ENCODE results near the gene SERPING1.
"Not testable (repeated sequence)": the region's sequence is repeated elsewhere in the genome, so short reads cannot be mapped to it uniquely, and the experiment has no call there.

SERPING1 gene

GRCh38 chr11:57638811-57639320 is 41.4 kb downstream of the SERPING1 start:
- no peak for DNase-seq

DNA sequence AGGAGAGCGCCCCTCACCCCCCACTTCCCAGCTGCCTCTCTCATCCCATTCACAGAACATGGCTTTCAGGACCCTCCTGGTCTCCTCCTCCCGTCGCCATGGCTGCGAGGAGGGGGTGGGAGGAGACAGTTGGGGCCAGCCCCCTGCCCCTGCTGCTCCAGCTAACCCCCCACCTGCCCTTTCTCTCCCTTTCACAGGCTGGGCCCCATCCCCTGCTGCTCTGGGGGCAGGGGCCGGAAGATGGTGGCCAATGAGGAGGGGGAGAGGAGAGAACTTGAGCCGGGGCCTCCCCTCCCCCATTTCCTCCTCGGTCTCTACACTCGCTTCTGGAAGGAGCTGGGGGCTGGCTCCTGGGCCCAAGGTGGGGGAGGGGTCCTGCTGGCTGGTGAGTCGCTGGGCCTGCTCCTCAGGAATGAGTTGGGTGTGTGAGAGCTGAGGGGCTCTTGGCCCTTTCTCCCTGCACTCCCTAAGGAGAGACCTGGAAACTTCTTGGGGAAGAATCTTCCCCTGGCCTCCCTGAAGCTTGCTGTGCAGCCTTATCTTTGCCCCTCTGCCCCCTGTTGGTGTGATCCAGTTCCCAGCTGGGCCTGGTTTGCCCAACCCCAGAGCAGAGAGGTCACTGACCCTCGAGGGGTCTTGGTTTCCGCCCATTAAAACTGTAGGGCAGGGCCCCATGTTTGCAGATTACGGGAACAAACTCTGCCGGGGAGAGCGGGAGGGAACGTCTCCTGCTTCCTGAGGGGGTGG is 42.0 kb downstream of the SERPING1 start:
- DNase-seq, result peak; percentile 63

- no peak for DNase-seq
Measured at GRCh38 chr11:57640068-57640800, 42.7 kb downstream of the SERPING1 start.

DNA sequence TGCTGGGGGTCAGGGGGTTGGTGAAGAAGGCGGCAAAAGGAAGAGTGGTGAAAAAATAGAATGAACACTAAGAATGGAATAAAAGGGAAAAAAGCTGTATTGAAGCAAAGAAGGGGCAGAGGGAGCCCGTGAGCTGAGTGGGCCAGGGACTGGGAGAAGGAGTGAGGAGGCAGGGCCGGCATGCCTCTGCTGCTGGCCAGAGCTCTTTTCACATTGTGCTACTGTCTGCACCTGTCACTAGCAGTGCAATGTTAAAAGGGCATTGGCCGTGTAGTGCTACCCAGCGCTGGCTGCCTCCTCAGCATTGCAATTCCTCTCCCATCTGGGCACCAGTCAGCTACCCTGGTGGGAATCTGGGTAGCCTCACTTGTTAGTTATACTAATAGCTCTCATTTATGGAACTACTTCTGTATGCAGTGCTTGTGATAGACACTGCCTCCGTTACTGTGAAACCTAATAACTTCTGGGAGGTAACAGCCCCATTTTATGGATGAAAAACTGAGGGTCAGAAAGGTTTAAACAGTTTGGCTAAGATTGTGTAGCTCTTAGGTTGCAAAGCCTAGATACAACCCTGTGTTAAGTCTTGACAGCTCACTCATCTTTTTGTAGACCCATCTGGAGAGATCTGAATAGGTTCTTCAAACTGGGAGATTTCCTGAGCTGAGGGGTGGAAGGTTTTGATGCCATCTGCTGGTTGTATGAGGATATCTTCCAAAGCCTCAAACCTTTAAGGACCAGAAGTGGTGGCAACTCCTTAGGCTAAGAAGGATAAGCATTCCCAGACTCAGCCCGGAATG is 43.7 kb downstream of the SERPING1 start:
- DNase-seq, result peak; percentile 64

GRCh38 chr11:57643802-57644201 is 46.3 kb downstream of the SERPING1 start:
- no peak for DNase-seq

- DNase-seq, result peak; percentile 73
Measured at GRCh38 chr11:57644748-57645688, 47.5 kb downstream of the SERPING1 start.

GRCh38 chr11:57645689-57646085 is 48.2 kb downstream of the SERPING1 start:
- no peak for DNase-seq

DNA sequence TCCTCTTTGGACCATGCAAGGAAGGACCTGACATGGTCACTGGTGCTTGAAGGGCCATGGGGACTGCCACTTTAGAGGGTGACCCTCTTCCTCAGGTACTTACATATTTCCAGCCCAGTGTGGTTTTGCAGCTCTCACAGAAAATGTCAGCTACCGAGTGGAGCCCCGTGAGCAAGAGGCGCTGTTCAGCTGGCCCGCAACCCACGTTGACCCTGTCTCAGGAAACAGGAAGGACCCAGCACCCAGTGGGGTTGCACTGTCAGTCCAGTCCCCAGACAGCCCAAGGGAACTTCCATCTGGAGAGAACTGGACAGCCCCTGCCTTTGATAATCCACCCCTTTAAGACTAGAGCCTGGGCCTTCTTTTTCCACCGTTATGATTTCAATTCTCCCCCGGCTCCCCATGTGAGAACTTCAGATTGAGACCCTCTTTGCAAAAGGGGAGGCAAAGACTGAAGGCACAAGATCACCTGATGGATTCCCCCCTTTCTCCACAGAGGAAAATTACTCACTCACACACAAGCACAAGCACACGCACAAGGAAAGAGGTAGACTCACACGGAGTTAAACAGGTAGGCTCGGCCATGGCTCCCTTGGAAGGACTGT is 48.8 kb downstream of the SERPING1 start:
- DNase-seq, result no peak

GRCh38 chr11:57646799-57647303 is 49.4 kb downstream of the SERPING1 start:
- DNase-seq, result no peak

DNA sequence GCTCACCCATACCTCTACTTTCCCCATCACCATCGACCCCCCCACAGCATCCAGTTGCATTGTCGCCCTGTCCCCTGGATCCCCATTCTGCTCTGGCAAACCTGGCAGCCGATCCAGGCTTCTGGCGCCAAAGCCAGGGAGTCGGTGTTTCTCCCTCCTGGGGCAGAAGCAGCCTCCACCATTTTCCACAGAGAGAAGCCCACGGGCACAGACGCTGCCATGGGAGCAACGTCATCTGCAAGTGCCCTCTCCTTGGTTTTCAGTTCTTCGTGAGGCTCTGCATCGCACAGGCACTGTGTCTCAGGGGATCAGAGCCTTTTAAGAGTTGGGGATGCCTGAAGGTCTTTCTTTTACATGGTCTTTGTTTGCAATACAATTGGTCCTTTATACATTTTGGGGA is 49.9 kb downstream of the SERPING1 start:
- DNase-seq, result no peak

DNA sequence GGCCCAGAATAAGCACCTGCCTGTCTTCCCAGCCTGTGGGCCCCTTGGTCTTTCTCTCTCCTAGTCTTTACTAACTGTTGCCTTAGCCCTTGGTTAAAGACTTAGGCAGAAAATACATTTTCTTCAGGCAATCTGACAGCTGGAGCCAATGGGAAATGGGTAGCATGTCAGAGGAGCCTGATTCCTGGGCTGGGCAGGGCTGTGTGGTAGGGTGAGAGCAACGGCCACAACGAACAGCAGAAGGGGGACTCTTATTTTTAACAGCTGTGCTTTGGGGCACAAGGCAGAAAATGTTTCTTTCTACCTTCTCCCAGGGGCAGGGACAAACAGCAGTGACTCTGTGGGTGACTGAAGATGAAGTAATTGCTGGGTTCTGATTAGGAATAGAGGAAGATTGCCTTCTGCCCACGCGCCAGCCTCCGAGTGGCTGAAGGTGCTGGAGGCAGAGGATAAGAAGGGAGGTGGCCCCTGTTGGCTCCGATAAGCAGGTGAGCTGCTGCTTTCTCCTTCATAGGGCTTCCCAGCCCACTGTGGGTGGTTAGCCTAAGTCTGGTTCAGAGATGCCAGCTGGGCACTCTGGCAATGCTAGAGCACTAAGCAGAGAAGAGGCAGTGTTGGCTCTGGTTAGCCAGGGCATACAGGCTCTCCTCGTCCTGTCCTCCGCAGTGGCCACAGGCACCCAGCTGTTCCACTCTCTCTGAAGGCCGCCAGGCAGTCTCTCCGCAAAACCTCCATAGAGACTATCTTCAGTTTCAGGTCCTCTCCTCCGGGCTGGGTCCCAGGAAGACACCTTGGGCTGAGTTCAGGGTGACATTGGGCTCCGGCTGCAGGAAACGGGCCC is 50.7 kb downstream of the SERPING1 start:
- no peak for DNase-seq

GRCh38 chr11:57648801-57649735 is 51.6 kb downstream of the SERPING1 start:
- DNase-seq, result peak; percentile 57

GRCh38 chr11:57649826-57650738 is 52.6 kb downstream of the SERPING1 start, which contains the start of gene YPEL4:
Gene YPEL4 (minus strand): TSS chr11:57649912. CDS start chr11:57647107, 2,805 bp downstream.
- peak; percentile 87 for DNase-seq

- no peak for DNase-seq
Measured at GRCh38 chr11:57650739-57651090, 53.2 kb downstream of the SERPING1 start.

DNA sequence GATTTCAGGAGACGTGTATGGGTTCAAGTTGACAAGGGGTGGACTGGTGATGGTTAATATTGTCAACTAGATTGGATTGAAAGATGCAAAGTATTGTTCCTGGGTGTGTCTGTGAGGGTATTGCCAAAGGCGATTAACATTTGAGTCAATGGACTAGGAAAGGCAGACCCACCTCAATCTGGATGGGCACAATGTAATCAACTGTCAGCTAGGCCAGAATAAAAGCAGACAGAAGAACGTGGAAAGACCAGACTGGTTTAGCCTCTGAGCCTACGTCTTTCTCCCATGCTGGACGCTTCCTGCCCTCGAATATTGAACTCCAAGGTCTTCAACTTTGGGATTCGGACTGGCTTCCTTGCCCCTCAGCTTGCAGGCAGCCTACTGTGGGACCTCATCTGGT is 53.9 kb downstream of the SERPING1 start:
- no peak for DNase-seq

- DNase-seq, result not testable (repeated sequence)
Measured at GRCh38 chr11:57652230-57652629, 54.7 kb downstream of the SERPING1 start.

GRCh38 chr11:57652662-57653061 is 55.2 kb downstream of the SERPING1 start:
- no peak for DNase-seq

GRCh38 chr11:57653163-57653562 is 55.7 kb downstream of the SERPING1 start:
- no peak for DNase-seq

Data from EL (cell line).